SJCRH30 (cell line): Measurements from ENCODE around the gene MRPL55. TPM values are rescaled to one million over a fixed set of nuclear protein-coding genes. Genes with fewer than 3 reads are reported as not detected.

ENCODE experiments used
- DNase-seq, 2 experiments: peaks; one replicate each; pipeline ENCODE4 v3.0.0-alpha.2; 2015 to 2020
- H3K27ac ChIP-seq: fragments of 250-450 bp; sonication (Bioruptor Pico); 2 replicates; pipeline ENCODE4 v1.5.1; 2020; ENCODE audit warnings: mild to moderate bottlenecking, moderate library complexity
- H3K27me3 ChIP-seq: fragments of 250-450 bp; sonication (Bioruptor Pico); 2 replicates; pipeline ENCODE4 v1.5.1; 2020; ENCODE audit warnings: mild to moderate bottlenecking, moderate library complexity
- H3K36me3 ChIP-seq: fragments of 250-450 bp; sonication (Bioruptor Pico); 2 replicates; pipeline ENCODE4 v1.5.1; 2020; ENCODE audit warnings: mild to moderate bottlenecking, moderate library complexity
- H3K4me1 ChIP-seq: fragments of 250-450 bp; sonication (Bioruptor Pico); 2 replicates; pipeline ENCODE4 v1.5.1; 2020; ENCODE audit warnings: mild to moderate bottlenecking, moderate library complexity
- H3K4me3 ChIP-seq: fragments of 250-450 bp; sonication (Bioruptor Pico); 2 replicates; pipeline ENCODE4 v1.5.1; 2020; ENCODE audit warnings: mild to moderate bottlenecking, moderate library complexity
- H3K9me3 ChIP-seq: fragments of 250-450 bp; sonication (Bioruptor Pico); replicated peaks from 2 replicates; pipeline ENCODE4 v1.5.1; 2020; ENCODE audit warnings: mild to moderate bottlenecking, moderate library complexity
- total RNA-seq: library from RNA; depleted of rRNA; stranded (reverse); fragments of >200 nt; shearing (Covaris generic); gene quantifications from 2 replicates; pipeline ENCODE4 v1.2.3, GENCODE V29; 2014; rRNA removed

MRPL55 gene
- total RNA-seq, 1 experiment from 2014 or later, result 48.5 TPM

DNA sequence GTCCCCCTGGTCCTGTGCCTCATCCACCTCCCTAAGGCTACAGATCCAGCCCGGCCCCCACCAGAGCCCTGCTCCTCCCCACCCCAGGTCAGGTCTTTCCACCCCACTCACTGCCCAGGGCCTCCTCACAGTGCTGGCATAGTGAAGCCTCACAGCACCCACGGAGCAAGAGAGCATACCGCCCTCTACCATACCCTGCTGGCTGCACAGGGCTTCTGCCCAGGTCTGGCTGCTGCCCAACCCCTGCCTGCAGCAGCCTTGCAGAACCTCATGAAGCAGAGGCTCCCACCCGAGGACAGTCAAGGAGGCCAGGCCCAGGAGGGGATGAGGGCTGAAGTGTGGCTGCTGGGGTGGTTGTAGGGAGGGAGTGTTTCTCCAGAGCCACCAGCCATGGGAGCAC, 46.3 kb downstream of the MRPL55 start:
- no peak for DNase-seq
- Histone ChIP-seq H3K9me3 (no peaks in the 10 kb centered on the region), H3K27ac (no peak overlapping the region), H3K27me3 (no peaks in the 10 kb centered on the region; the same call in 1 of the 2 replicates), H3K4me3 (no peak overlapping the region), H3K4me1 (no peaks in the 10 kb centered on the region), H3K36me3 (no peaks in the 10 kb centered on the region)

DNA sequence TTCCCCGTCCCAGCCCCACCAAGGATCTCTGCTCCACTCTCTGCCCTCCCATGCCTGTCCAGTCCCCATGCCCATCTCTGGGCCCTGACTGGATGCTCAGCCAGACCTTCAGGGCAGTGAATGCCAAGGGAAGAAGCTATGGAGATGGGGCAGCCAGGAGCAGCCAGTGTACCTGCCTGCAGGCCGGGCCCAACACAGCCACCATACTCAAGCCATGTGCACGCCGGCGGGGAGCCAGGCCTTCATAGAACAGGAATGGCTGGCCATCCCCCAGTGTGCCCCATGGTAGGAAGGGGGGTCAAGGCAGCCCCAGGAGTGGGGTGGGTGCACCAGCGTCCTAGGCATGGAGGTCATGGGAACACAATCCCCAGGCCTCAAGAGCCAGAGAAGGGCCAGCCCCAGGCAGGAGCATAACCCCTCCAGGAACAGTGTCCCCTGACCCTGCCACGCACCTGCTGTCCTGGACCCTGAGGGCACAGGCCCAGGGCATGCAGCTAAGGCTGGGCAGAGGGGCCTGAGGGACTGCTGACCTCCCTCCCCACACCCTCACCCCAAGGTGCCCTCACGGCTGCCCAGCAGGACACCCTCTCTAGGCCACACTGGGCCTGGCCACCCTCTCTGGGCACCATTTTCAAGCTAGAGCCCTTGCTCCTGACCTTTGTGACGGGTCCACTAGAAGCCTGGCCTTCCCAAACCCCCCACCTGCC, 46.9 kb downstream of the MRPL55 start:
- Histone ChIP-seq H3K36me3 (no peaks in the 10 kb centered on the region), H3K27me3 (no peaks in the 10 kb centered on the region; the same call in 1 of the 2 replicates), H3K9me3 (no peaks in the 10 kb centered on the region), H3K27ac (no peak overlapping the region), H3K4me1 (no peaks in the 10 kb centered on the region), H3K4me3 (no peak overlapping the region)
- DNase-seq, result no peak

DNA sequence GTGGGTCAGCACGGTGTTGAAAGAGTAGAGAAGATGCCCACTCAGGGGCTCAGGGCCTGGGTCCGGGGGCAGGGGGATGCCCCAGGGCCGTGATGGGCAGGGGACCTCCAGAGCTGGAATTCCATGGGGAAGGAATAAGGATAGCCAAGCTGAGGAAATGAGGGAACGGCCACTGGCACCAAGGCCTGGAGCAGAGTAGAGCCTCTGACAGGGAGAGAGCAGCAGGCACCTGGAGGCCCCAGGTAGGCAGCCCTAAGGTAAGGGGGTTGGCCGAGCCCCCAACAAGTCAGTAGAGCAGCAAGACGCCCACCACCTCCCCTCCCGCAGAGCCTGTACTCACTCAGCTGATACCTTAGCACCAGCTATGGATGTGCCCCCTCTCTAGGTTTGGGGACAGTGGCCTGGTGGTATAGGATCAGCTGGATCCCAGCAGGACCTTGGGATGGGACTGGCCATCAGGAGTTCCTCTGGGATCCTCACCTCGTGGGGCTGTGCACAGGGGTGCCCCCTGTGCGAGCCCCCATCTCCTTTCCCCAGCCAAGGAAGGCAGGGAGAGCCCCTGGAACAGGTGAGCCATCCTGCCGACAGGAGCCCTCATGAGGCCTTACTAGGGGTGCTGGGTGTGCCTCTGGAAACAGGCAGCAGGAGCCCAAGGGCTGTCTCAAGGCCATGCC, 47.6 kb downstream of the MRPL55 start:
- Histone ChIP-seq H3K27me3 (no peaks in the 10 kb centered on the region; the same call in 1 of the 2 replicates), H3K4me3 (no peak overlapping the region), H3K9me3 (no peaks in the 10 kb centered on the region), H3K36me3 (no peaks in the 10 kb centered on the region), H3K27ac (no peak overlapping the region), H3K4me1 (no peaks in the 10 kb centered on the region)
- DNase-seq, result no peak

DNA sequence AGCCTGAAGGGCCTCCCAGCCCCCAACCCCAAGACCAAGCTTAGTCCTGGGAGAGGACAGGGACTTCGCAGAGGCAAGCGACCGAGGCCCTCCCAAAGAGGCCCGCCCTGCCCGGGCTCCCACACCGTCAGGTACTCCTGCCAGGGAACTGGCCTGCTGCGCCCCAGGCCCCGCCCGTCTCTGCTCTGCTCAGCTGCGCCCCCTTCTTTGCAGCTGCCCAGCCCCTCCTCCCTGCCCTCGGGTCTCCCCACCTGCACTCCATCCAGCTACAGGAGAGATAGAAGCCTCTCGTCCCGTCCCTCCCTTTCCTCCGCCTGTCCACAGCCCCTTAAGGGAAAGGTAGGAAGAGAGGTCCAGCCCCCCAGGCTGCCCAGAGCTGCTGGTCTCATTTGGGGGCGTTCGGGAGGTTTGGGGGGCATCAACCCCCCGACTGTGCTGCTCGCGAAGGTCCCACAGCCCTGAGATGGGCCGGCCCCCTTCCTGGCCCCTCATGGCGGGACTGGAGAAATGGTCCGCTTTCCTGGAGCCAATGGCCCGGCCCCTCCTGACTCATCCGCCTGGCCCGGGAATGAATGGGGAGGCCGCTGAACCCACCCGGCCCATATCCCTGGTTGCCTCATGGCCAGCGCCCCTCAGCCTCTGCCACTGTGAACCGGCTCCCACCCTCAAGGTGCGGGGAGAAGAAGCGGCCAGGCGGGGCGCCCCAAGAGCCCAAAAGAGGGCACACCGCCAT, 48.5 kb downstream of the MRPL55 start:
- Histone ChIP-seq H3K27ac (no peak overlapping the region), H3K27me3 (no peaks in the 10 kb centered on the region; the same call in 1 of the 2 replicates), H3K9me3 (no peaks in the 10 kb centered on the region), H3K4me3 (no peak overlapping the region), H3K4me1 (no peaks in the 10 kb centered on the region), H3K36me3 (no peaks in the 10 kb centered on the region)
- DNase-seq, result no peak

DNA sequence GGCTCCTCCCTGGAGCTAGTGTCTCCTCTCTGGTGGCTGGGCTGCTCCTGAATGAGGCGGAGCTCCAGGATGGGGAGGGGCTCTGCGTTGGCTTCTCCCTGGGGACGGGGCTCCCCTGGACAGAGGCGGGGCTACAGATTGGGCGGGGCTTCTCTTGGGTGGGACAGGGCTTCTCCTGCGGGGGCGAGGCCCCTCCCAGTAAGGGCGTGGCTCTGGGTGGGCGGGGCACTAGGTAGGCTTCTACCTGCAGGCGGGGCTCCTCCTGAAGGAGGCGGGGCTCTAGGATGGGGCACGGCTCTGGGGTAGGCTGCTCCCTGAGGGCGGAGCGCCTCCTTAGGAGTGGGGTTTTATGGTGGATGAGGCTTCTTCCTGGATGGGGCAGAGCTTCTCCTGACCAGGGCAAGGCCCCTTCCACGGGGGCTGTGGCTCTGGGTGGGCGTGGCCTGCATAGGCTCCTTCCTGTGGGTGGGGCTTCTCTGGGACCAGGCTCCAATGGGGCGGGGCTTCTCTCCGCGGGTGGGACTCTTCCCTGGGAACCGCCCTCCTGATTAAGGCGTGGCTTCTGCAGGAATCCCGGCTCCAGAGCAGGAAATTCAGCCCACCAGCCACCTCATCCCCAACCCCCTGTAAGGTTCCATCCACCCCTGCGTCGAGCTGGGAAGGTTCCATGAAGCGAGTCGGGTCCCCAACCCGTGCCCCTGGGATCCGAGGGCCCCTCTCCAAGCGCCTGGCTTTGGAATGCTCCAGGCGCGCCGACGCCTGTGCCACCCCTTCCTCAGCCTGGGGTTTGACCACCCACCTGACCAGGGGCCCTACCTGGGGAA, 49.3 kb downstream of the MRPL55 start:
- no peaks in the 10 kb centered on the region for H3K9me3 ChIP-seq
- DNase-seq, result no peak
- H3K27ac ChIP-seq, result no peak overlapping the region
- no peaks in the 10 kb centered on the region for H3K27me3 ChIP-seq
- no peaks in the 10 kb centered on the region for H3K36me3 ChIP-seq
- no peaks in the 10 kb centered on the region for H3K4me1 ChIP-seq
- H3K4me3 ChIP-seq, result no peak overlapping the region

DNA sequence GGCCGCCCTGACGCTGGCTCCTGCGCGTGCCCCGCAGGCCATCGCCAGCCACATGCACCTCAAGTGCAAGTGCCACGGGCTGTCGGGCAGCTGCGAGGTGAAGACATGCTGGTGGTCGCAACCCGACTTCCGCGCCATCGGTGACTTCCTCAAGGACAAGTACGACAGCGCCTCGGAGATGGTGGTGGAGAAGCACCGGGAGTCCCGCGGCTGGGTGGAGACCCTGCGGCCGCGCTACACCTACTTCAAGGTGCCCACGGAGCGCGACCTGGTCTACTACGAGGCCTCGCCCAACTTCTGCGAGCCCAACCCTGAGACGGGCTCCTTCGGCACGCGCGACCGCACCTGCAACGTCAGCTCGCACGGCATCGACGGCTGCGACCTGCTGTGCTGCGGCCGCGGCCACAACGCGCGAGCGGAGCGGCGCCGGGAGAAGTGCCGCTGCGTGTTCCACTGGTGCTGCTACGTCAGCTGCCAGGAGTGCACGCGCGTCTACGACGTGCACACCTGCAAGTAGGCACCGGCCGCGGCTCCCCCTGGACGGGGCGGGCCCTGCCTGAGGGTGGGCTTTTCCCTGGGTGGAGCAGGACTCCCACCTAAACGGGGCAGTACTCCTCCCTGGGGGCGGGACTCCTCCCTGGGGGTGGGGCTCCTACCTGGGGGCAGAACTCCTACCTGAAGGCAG, 50.0 kb downstream of the MRPL55 start:
- no peaks in the 10 kb centered on the region for H3K27me3 ChIP-seq
- no peak for DNase-seq
- no peaks in the 10 kb centered on the region for H3K36me3 ChIP-seq
- no peaks in the 10 kb centered on the region for H3K9me3 ChIP-seq
- no peak overlapping the region for H3K4me3 ChIP-seq
- H3K27ac ChIP-seq, result no peak overlapping the region
- H3K4me1 ChIP-seq, result no peaks in the 10 kb centered on the region

DNA sequence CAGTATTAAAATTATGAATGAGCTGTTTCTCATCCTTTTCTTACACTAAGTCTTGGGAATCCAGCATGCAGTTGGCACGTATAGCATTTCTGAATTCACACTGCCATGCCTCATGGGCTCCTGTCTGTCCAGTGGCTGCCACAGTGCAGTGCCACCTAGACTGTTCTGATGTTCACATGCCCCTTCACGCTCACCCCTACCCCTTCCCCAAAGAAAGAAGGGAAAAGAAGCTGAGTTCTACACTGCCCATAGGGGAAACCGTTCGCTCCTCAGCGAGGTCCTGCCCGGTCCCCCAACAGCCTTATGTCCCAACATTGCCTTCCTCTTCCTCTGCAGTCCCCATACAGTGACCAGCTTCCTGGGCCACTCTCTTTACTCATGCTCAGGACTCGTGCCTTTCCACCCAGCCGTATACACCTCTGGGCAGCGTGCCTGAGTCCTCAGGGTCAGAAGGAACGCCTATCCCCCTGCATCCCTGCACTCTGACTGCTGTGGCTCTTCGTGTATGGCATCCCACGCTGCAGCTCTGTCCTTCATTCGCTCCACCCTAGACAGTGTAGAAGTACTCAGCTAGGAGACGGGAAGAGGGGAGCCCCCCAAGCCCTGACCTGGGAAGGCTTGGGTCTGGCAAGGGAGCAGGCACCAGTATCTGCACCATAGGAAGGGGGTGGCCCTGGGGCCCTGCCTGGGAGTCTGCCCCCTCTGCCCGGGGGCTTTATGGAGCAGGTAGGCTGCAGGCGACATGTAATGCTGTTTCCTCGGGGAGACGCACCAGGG, 50.7 kb downstream of the MRPL55 start:
- Histone ChIP-seq H3K4me1 (no peaks in the 10 kb centered on the region), H3K27ac (no peak overlapping the region), H3K4me3 (no peak overlapping the region), H3K9me3 (no peaks in the 10 kb centered on the region), H3K27me3 (no peaks in the 10 kb centered on the region), H3K36me3 (no peaks in the 10 kb centered on the region)
- DNase-seq, result no peak

Other genes with a start within 250 kb of the MRPL55 start
- 0.79 and 1.1 TPM in 2 replicates for gene WNT9A, start 161.4 kb downstream of the MRPL55 start, total RNA-seq
- gene WNT3A, start 102.3 kb downstream of the MRPL55 start, total RNA-seq, result not detected in 2 replicates
- 291 and 309 TPM in 2 replicates for gene ARF1, start 26.6 kb downstream of the MRPL55 start, total RNA-seq
- 19.9 and 22.8 TPM in 2 replicates for gene C1orf35, start 6.0 kb downstream of the MRPL55 start, total RNA-seq
- 114 and 137 TPM in 2 replicates for gene GUK1, start 31.0 kb upstream of the MRPL55 start, total RNA-seq
- 0.43 and 0.59 TPM in 2 replicates for gene GJC2, start 40.6 kb upstream of the MRPL55 start, total RNA-seq
- 4.4 and 5.6 TPM in 2 replicates for gene IBA57, start 56.5 kb upstream of the MRPL55 start, total RNA-seq
- gene OBSCN, start 98.7 kb upstream of the MRPL55 start, total RNA-seq, result 7.3 and 8.3 TPM in 2 replicates